Ovary (tissue), 3 donors: ENCODE measurements around the gene GRIFIN.

Experiments used
- CTCF ChIP-seq, 3 donors: fragments of 450-650 bp in 2 of 3; fragments of 200-600 bp in 1 of 3; IDR thresholded peaks; one replicate each; pipeline versions ENCODE4 v1.5.1 to v1.8.0; 2016 to 2022; ENCODE audit warnings: antibody characterized with exemption in 3 of 3, mild to moderate bottlenecking in 1 of 3
- POLR2A ChIP-seq: fragments of 450-650 bp; IDR thresholded peaks from one replicate; pipeline ENCODE4 v1.6.1; 2017; ENCODE audit warnings: antibody characterized with exemption, mild to moderate bottlenecking, moderate library complexity
- donor health status: DM: no; HTN: no; CAD: no.

GRCh38 chr7:2509298-2509906 lies 33.2 kb upstream of the GRIFIN start:
- no peak for TF ChIP-seq CTCF (IDR thresholded peaks at IDR 0.05)
- no peak for TF ChIP-seq POLR2A
